Measurements from ENCODE around the gene CKLF. TPM values are rescaled to one million over a fixed set of nuclear protein-coding genes. Genes with fewer than 3 reads are reported as not detected.

The CKLF gene
- total RNA-seq, 1 experiment from 2014 or later, result 47.9 TPM

DNA sequence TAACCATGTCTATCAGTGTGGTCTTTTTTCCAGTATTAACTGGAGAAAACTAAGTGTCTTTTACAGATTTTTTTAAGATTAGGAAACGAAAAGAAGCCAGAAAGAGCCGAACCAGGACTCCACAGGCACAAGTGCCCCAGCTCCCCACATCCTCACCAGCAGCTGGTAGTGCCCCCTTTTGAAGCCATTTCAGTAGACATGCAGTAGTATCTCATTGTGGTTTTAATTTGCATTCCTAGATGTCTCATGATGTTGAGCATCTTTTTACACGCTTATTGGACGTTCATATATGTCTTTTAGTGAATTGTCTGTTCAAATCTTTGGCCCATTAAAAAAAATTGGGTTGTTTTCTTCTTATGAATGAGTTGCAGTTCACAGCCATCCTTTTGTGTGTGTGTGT lies 47.4 kb downstream of the CKLF start:
- Histone ChIP-seq H3K4me3 (ENCODE audit: low read depth, low read length, poor library complexity, severe bottlenecking) (no peak overlapping the region), H3K27me3 (replicated peaks; ENCODE audit: insufficient read depth, low read depth, low read length, poor library complexity) (no peaks in the 10 kb centered on the region), H3K4me1 (ENCODE audit: insufficient read depth, low read length, poor library complexity, severe bottlenecking) (peaks cover 7% of the 10 kb centered on the region), H3K27ac (ENCODE audit: low read depth, low read length, poor library complexity, severe bottlenecking) (no peak overlapping the region), H3K36me3 (ENCODE audit: insufficient read depth, low read length, poor library complexity, severe bottlenecking) (no peaks in the 10 kb centered on the region), H3K9me3 (ENCODE audit: low read depth, low read length, poor library complexity, severe bottlenecking) (no peaks in the 10 kb centered on the region)
- TF ChIP-seq, protein P1, sequence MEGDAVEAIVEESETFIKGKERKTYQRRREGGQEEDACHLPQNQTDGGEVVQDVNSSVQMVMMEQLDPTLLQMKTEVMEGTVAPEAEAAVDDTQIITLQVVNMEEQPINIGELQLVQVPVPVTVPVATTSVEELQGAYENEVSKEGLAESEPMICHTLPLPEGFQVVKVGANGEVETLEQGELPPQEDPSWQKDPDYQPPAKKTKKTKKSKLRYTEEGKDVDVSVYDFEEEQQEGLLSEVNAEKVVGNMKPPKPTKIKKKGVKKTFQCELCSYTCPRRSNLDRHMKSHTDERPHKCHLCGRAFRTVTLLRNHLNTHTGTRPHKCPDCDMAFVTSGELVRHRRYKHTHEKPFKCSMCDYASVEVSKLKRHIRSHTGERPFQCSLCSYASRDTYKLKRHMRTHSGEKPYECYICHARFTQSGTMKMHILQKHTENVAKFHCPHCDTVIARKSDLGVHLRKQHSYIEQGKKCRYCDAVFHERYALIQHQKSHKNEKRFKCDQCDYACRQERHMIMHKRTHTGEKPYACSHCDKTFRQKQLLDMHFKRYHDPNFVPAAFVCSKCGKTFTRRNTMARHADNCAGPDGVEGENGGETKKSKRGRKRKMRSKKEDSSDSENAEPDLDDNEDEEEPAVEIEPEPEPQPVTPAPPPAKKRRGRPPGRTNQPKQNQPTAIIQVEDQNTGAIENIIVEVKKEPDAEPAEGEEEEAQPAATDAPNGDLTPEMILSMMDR (conservative IDR thresholded peaks at IDR 0.05; ENCODE audit: low read depth, low read length), result no peak
- TF ChIP-seq EZH2 (IDR thresholded peaks at IDR 0.05; ENCODE audit: borderline replicate concordance, low read depth, low read length, poor library complexity, severe bottlenecking), result no peak
- intact Hi-C loops (cut with micrococcal nuclease; ENCODE audit: unreplicated experiment), result no loop called here
- POLR2A ChIA-PET (ENCODE audit: low non-redundant PET), result no interaction called here
- DNase-seq (ENCODE audit: low spot score), result no peak
- CTCF ChIA-PET, result interaction anchor here (0.7 kb wide), 1 partner anchor 469 kb away, joined by 4 read pairs; no protein-coding TSS in a partner anchor
- no TSS peak for BruUV-seq (replicated peaks)

DNA sequence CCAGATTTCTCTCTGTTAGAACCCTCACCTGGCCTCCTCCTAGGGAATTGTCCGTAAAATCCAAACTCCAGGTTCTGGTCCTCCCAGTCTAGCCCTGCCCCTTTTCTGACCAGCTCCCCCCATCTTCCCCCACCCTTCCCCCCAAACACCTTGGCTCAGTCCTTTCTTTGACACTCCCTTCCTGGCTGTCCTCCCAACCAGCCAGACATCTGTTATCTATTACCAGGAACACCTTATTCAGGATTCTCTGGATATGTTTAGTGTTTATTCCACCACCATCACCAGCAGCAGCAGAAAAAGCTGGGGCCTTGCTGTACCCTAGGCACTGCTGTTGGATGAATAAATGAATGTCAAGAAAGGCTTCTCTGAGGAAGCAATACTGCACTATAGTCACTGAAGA lies 48.1 kb downstream of the CKLF start:
- Histone ChIP-seq H3K4me1 (ENCODE audit: insufficient read depth, low read length, poor library complexity, severe bottlenecking) (peaks cover 8% of the 10 kb centered on the region), H3K27me3 (replicated peaks; ENCODE audit: insufficient read depth, low read depth, low read length, poor library complexity) (no peaks in the 10 kb centered on the region), H3K4me3 (ENCODE audit: low read depth, low read length, poor library complexity, severe bottlenecking) (no peak overlapping the region), H3K36me3 (ENCODE audit: insufficient read depth, low read length, poor library complexity, severe bottlenecking) (no peaks in the 10 kb centered on the region), H3K27ac (ENCODE audit: low read depth, low read length, poor library complexity, severe bottlenecking) (no peak overlapping the region), H3K9me3 (ENCODE audit: low read depth, low read length, poor library complexity, severe bottlenecking) (no peaks in the 10 kb centered on the region)
- ChIA-PET CTCF (no interaction called here), POLR2A (ENCODE audit: low non-redundant PET) (no interaction called here)
- BruUV-seq (replicated peaks), result no TSS peak
- intact Hi-C loops (cut with micrococcal nuclease; ENCODE audit: unreplicated experiment), result no loop called here
- DNase-seq (ENCODE audit: low spot score), result no peak
- TF ChIP-seq, protein P1 (conservative IDR thresholded peaks at IDR 0.05; ENCODE audit: low read depth, low read length), result no peak
- no peak for TF ChIP-seq EZH2 (IDR thresholded peaks at IDR 0.05; ENCODE audit: borderline replicate concordance, low read depth, low read length, poor library complexity, severe bottlenecking)

DNA sequence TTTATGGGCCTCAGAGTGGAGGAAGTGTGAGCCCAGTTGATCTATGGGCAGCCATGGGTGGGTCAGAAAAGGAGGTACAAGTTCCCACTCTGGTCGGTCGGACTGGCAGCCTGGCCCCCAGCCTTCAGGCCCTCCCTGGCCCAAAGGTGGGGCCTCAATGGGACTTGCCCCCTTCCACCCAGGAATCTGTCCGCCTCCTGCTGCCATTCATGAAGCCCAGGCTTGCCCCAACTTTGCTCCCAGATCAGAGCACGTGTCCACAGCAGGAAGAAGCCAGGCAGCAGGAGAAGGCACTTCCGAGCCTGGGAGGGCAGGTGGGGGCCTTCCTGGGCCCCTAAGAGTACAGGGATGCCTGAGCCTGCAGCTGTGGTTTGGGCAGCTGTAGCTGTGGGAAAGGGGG lies 49.1 kb downstream of the CKLF start:
- H3K9me3 ChIP-seq (ENCODE audit: low read depth, low read length, poor library complexity, severe bottlenecking), result no peaks in the 10 kb centered on the region
- no peaks in the 10 kb centered on the region for H3K27me3 ChIP-seq (replicated peaks; ENCODE audit: insufficient read depth, low read depth, low read length, poor library complexity)
- TF ChIP-seq, protein P1 (conservative IDR thresholded peaks at IDR 0.05; ENCODE audit: low read depth, low read length), result no peak
- no peak for TF ChIP-seq EZH2 (IDR thresholded peaks at IDR 0.05; ENCODE audit: borderline replicate concordance, low read depth, low read length, poor library complexity, severe bottlenecking)
- no peak for DNase-seq (ENCODE audit: low spot score)
- H3K36me3 ChIP-seq (ENCODE audit: insufficient read depth, low read length, poor library complexity, severe bottlenecking), result no peaks in the 10 kb centered on the region
- H3K4me3 ChIP-seq (ENCODE audit: low read depth, low read length, poor library complexity, severe bottlenecking), result no peak overlapping the region
- H3K27ac ChIP-seq (ENCODE audit: low read depth, low read length, poor library complexity, severe bottlenecking), result no peak overlapping the region
- ChIA-PET POLR2A (ENCODE audit: low non-redundant PET) (no interaction called here), CTCF (no interaction called here)
- BruUV-seq (replicated peaks), result no TSS peak
- intact Hi-C loops (cut with micrococcal nuclease; ENCODE audit: unreplicated experiment), result no loop called here
- peaks cover 18% of the 10 kb centered on the region for H3K4me1 ChIP-seq (ENCODE audit: insufficient read depth, low read length, poor library complexity, severe bottlenecking)

Data from A673 (cell line).